ENCODE data around the gene KRT76.

- TF ChIP-seq CTCF (IDR thresholded peaks at IDR 0.05) (no peak), POLR2A (IDR thresholded peaks at IDR 0.05) (no peak)
Observed at GRCh38 chr12:52794479-52795331, 17.6 kb upstream of the KRT76 start.
